HepG2 (cell line): ENCODE results near the gene LNX2. TPM values are rescaled to one million over a fixed set of nuclear protein-coding genes. Genes with fewer than 3 reads are reported as not detected.

Experiments used
- ATF2 ChIP-seq: sonication (generic); formaldehyde crosslinking; IDR thresholded peaks from 2 replicates; pipeline ENCODE4 v1.4.0; 2020; ENCODE audit warnings: missing genetic modification reagents
- BATF2 ChIP-seq: sonication (generic); formaldehyde crosslinking; IDR thresholded peaks from 2 replicates; pipeline ENCODE4 v1.8.0; 2022; ENCODE audit warnings: mild to moderate bottlenecking, missing genetic modification reagents, moderate library complexity
- CSRNP1 ChIP-seq: sonication (generic); formaldehyde crosslinking; IDR thresholded peaks from 2 replicates; pipeline ENCODE4 v1.8.1; 2023; ENCODE audit warnings: mild to moderate bottlenecking, missing genetic modification reagents
- DR1 ChIP-seq: sonication (generic); formaldehyde crosslinking; IDR thresholded peaks from 2 replicates; pipeline ENCODE4 v1.8.0; 2021; ENCODE audit warnings: mild to moderate bottlenecking, missing genetic modification reagents, inconsistent platforms
- FOSL2 ChIP-seq: sonication (generic); formaldehyde crosslinking; IDR thresholded peaks from 2 replicates; pipeline ENCODE4 v1.4.0; 2020; ENCODE audit warnings: missing genetic modification reagents
- GZF1 ChIP-seq: sonication (generic); formaldehyde crosslinking; IDR thresholded peaks from 2 replicates; pipeline ENCODE4 v1.5.1; 2020; ENCODE audit warnings: mild to moderate bottlenecking, missing genetic modification reagents
- KDM3A ChIP-seq: IDR thresholded peaks from 2 replicates; pipeline ENCODE4 v1.6.1; 2018; ENCODE audit warnings: low read depth, missing compliant biosample characterization
- KLF15 ChIP-seq: sonication (generic); formaldehyde crosslinking; IDR thresholded peaks from 2 replicates; pipeline ENCODE4 v1.8.1; 2023; ENCODE audit warnings: borderline replicate concordance, mild to moderate bottlenecking, inconsistent platforms, missing genetic modification reagents, mixed read lengths
- NR2C2 ChIP-seq: sonication (generic); formaldehyde crosslinking; IDR thresholded peaks from 2 replicates; pipeline ENCODE4 v1.4.0; 2020; ENCODE audit warnings: missing genetic modification reagents, mild to moderate bottlenecking, moderate library complexity, borderline replicate concordance
- POLR2AphosphoS5 ChIP-seq: IDR thresholded peaks from 2 replicates; pipeline ENCODE4 v1.6.1; 2012; ENCODE audit warnings: low read depth, low read length
- SIX1 ChIP-seq: sonication (generic); formaldehyde crosslinking; IDR thresholded peaks from 2 replicates; pipeline ENCODE4 v1.4.0; 2020; ENCODE audit warnings: missing genetic modification reagents, borderline replicate concordance
- ZBTB43 ChIP-seq: sonication (generic); formaldehyde crosslinking; conservative IDR thresholded peaks from 2 replicates; pipeline ENCODE4 v1.4.0; 2020; ENCODE audit warnings: missing genetic modification reagents
- ZFP1 ChIP-seq: IDR thresholded peaks from 2 replicates; pipeline ENCODE4 v1.6.1; 2016
- ZNF101 ChIP-seq: sonication (generic); formaldehyde crosslinking; IDR thresholded peaks from 2 replicates; pipeline ENCODE4 v1.4.0; 2020; ENCODE audit warnings: mild to moderate bottlenecking, low read depth, missing genetic modification reagents, borderline replicate concordance
- ZNF205 ChIP-seq: IDR thresholded peaks from 2 replicates; pipeline ENCODE4 v1.6.1; 2018; ENCODE audit warnings: missing biosample characterization, missing genetic modification reagents
- ZNF234 ChIP-seq: sonication (generic); formaldehyde crosslinking; conservative IDR thresholded peaks from 2 replicates; pipeline ENCODE4 v1.5.1; 2020; ENCODE audit warnings: mild to moderate bottlenecking, missing genetic modification reagents
- ZNF280B ChIP-seq: sonication (generic); formaldehyde crosslinking; IDR thresholded peaks from 2 replicates; pipeline ENCODE4 v1.5.0; 2020; ENCODE audit warnings: missing genetic modification reagents, mild to moderate bottlenecking, borderline replicate concordance
- ZNF280D ChIP-seq: sonication (generic); formaldehyde crosslinking; IDR thresholded peaks from 2 replicates; pipeline ENCODE4 v1.5.1; 2020; ENCODE audit warnings: mild to moderate bottlenecking, missing genetic modification reagents
- ZNF446 ChIP-seq: sonication (generic); formaldehyde crosslinking; IDR thresholded peaks from 2 replicates; pipeline ENCODE4 v1.5.0; 2020; ENCODE audit warnings: mild to moderate bottlenecking, missing genetic modification reagents
- polyA plus RNA-seq, 8 experiments: library from polyadenylated mRNA; depleted of rRNA in 3 of 8; stranded (reverse) in 7 of 8; unstranded in 1 of 8; fragments of >200 nt; fragmentation: Illumina TruSeq in 4 of 8; extraction: Trizol in 4 of 8; gene quantifications; 2 replicates each; pipeline versions ENCODE4 v1.2.1 to v1.2.3, GENCODE V29; 2011 to 2016; ENCODE audit warnings: low read depth in 4 of 8, missing spikeins in 1 of 8, mixed read lengths in 1 of 8; ENCODE audit not compliant: insufficient read depth in 1 of 8
- total RNA-seq, 5 experiments: library from RNA; depleted of rRNA; stranded (reverse); fragments of >200 nt; fragmentation: Illumina TruSeq; extraction: Trizol; gene quantifications; 2 replicates each; pipeline ENCODE4 v1.2.3, GENCODE V29; 2016; ENCODE audit warnings: low read depth in 1 of 5

The LNX2 gene
- total and polyA plus RNA-seq, 2 of the 13 experiments (the other 11 are each of a cell fraction or from before 2014, with no cell fraction given): 9.2 to 9.7 TPM

GRCh38 chr13:27621366-27622101, 1.2 kb upstream of the LNX2 start, which contains the start of gene POLR1D (continued):
- no peak for TF ChIP-seq CSRNP1 (CRISPR knock-in tag)
- TF ChIP-seq ATF2 (CRISPR knock-in tag): no peak
- peak; percentile 70 for TF ChIP-seq BATF2 (CRISPR knock-in tag)
- TF ChIP-seq GZF1: 0 out of 2 replicates have a peak, but pooled peaks have one; percentile 64
- no peak for TF ChIP-seq ZNF234 (CRISPR knock-in tag)
- peak; percentile 94 for TF ChIP-seq FOSL2 (CRISPR knock-in tag)
- TF ChIP-seq SIX1: no peak
- TF ChIP-seq ZNF446 (CRISPR knock-in tag): peak; percentile 92
- no peak for TF ChIP-seq ZNF101 (CRISPR knock-in tag)
- no peak for TF ChIP-seq ZFP1 (CRISPR knock-in tag)
- peak; percentile 67; the same call in 1 of the 2 replicates for TF ChIP-seq DR1 (CRISPR knock-in tag)
- TF ChIP-seq NR2C2: no peak
- TF ChIP-seq ZNF280D (CRISPR knock-in tag): 0 out of 2 replicates have a peak, but pooled peaks have one; percentile 38
- no peak for TF ChIP-seq KLF15 (CRISPR knock-in tag)
- TF ChIP-seq KDM3A: peak; percentile 72; the same call in 1 of the 2 replicates
- TF ChIP-seq POLR2AphosphoS5: peak; percentile 87
- peak; percentile 42; the same call in 1 of the 2 replicates for TF ChIP-seq ZBTB43
- peak; percentile 41; the same call in 1 of the 2 replicates for TF ChIP-seq ZNF280B (CRISPR knock-in tag)
- TF ChIP-seq ZNF205 (CRISPR knock-in tag): no peak
